CD4-positive, CD25-positive, alpha-beta regulatory T cell (primary cell): Measurements from ENCODE around the gene ABHD6. TPM values are rescaled to one million over a fixed set of nuclear protein-coding genes. Genes with fewer than 3 reads are reported as not detected.
"Not testable (repeated sequence)": the region's sequence is repeated elsewhere in the genome, so short reads cannot be mapped to it uniquely, and the experiment has no call there.

ENCODE experiments used
- ATAC-seq, 2 donors: fragments of 150-1000 bp; cut with Tn5 transposase; one replicate each; pipeline ENCODE4 v1.10.0; 2021; ENCODE audit warnings: low read depth in 2 of 2, moderate number of reproducible peaks in 2 of 2, moderate library complexity in 1 of 2
- DNase-seq, 3 donors: peaks; one replicate each; pipeline versions ENCODE4 v3.0.0 to v3.0.0-alpha.2; 2012 to 2022; ENCODE audit warnings: mixed read lengths in 1 of 3
- H3K27ac ChIP-seq: one replicate; pipeline ENCODE4 v1.7.0; 2013; ENCODE audit warnings: mild to moderate bottlenecking, low read length; ENCODE audit not compliant: insufficient read depth, poor library complexity, severe bottlenecking
- H3K27me3 ChIP-seq: one replicate; pipeline ENCODE4 v1.7.0; 2013; ENCODE audit warnings: low read length; ENCODE audit not compliant: control insufficient read depth, insufficient read depth
- H3K36me3 ChIP-seq: one replicate; pipeline ENCODE4 v1.7.0; 2013; ENCODE audit warnings: mild to moderate bottlenecking, low read length, moderate library complexity; ENCODE audit not compliant: control insufficient read depth, insufficient read depth
- H3K4me1 ChIP-seq: 2 replicates; pipeline ENCODE4 v1.7.0; 2013; ENCODE audit warnings: mild to moderate bottlenecking, low read length; ENCODE audit not compliant: insufficient read depth, control insufficient read depth, poor library complexity, severe bottlenecking
- H3K4me3 ChIP-seq: one replicate; pipeline ENCODE4 v1.7.0; 2013; ENCODE audit warnings: low read depth, mild to moderate bottlenecking, low read length, moderate library complexity
- H3K9me3 ChIP-seq, 2 experiments: 1 replicate in 1 of 2; 2 replicates in 1 of 2; pipeline ENCODE4 v1.7.0; 2013; ENCODE audit warnings: low read length in 2 of 2, mild to moderate bottlenecking in 1 of 2, moderate library complexity in 1 of 2; ENCODE audit not compliant: control insufficient read depth in 2 of 2
- H3K27ac Mint-ChIP-seq, 3 donors: one replicate each; pipeline ENCODE4 v1.8.0; 2020 to 2022; ENCODE audit warnings: mild to moderate bottlenecking in 3 of 3, mixed read lengths in 3 of 3, moderate library complexity in 2 of 3
- H3K27me3 Mint-ChIP-seq: one replicate; pipeline ENCODE4 v1.8.0; 2022; ENCODE audit warnings: mild to moderate bottlenecking, mixed read lengths
- H3K36me3 Mint-ChIP-seq: one replicate; pipeline ENCODE4 v1.8.0; 2020; ENCODE audit warnings: mixed read lengths
- H3K4me1 Mint-ChIP-seq, 4 donors: one replicate each; pipeline ENCODE4 v1.8.0; 2020 to 2022; ENCODE audit warnings: mixed read lengths in 4 of 4, mild to moderate bottlenecking in 1 of 4
- H3K4me3 Mint-ChIP-seq, 4 donors: one replicate each; pipeline ENCODE4 v1.8.0; 2020 to 2022; ENCODE audit warnings: mild to moderate bottlenecking in 4 of 4, mixed read lengths in 4 of 4, moderate library complexity in 3 of 4
- H3K9me3 Mint-ChIP-seq, 7 donors: one replicate each; pipeline ENCODE4 v1.8.0; 2020 to 2022; ENCODE audit warnings: mixed read lengths in 7 of 7, mild to moderate bottlenecking in 3 of 7, moderate library complexity in 2 of 7
- polyA plus RNA-seq, 4 donors: library from polyadenylated mRNA; unstranded; fragments of 300-500 nt; fragmentation: Illumina TruSeq; gene quantifications; one replicate each; pipeline ENCODE4 v1.2.3, GENCODE V29; 2021
- total RNA-seq: library from RNA; stranded (reverse); gene quantifications from one replicate; pipeline ENCODE4 v1.2.3, GENCODE V29; 2022

ABHD6 gene
- total and polyA plus RNA-seq, 5 donors from 2014 or later, result 3.8 to 7.8 (median 4.7) TPM

DNA sequence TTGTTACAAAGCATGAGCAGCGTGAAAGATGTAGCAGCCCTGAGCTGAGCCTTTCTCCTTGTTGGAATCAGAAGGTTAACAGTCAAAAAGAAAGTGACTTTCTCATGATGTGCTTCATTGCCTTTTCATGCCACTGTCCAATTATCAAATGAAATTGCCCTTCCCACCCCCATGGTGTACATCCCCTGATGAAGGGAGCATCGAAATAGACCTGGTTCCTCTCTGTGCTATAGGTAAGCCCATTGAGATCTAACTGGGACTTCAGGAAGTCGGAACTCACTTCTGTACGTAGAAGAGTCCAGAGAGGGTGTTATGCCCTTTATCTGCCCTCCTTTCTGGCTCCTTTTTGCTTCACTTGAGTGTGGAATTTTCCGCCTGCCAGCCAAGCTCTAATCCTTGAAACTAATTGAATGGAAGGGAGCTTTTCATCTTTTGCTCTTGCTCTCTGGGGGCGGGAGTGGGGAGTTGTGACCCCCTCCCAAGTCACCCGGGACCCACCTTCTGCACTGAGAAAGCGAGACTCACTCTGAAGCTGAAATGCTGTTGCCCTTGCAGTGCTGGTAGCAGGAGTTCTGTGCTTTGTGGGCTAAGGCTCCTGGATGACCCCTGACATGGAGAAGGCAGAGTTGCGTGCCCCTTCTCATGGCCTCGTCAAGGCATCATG, 20.9 kb downstream of the ABHD6 start:
- Mint-ChIP-seq H3K4me1 (peaks cover 0 to 11% (median 2%) of the 10 kb centered on the region in 4 donors), H3K4me3 (no peak overlapping the region), H3K36me3 (peaks cover 30% of the 10 kb centered on the region), H3K27ac (no peak overlapping the region), H3K27me3 (no peaks in the 10 kb centered on the region), H3K9me3 (peaks cover 0 to 1% (median 0%) of the 10 kb centered on the region in 7 donors)
- Histone ChIP-seq H3K36me3 (no peaks in the 10 kb centered on the region), H3K27me3 (no peaks in the 10 kb centered on the region), H3K4me1 (no peaks in the 10 kb centered on the region), H3K4me3 (no peak overlapping the region), H3K9me3 (no peaks in the 10 kb centered on the region), H3K27ac (no peak overlapping the region)
- DNase-seq (no peak), ATAC-seq (no peak)

DNA sequence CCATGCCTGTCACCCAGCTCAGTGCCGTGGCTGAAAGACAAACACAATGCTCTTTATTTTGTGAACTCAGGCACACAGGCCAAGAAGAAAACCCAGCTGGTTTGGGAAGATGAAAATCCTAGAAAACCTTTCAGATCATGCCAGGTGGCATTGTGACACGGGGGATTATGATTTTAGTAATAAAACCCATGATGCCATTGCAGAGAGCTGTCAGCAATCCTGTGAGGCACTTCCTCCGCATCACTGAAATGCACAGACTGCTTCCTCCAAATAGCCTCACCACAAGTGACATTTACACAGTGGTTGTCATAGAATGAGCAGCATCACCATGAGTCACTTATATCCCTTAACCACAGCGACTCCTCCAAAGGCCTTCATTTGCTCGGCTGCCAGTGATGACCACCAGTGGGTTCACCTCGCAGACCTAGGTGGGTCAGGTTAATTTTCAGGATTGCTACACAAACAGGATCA, 22.7 kb downstream of the ABHD6 start:
- no peak overlapping the region for H3K4me3 ChIP-seq
- DNase-seq, result peak in 1 of 3 donors; percentile 46
- H3K4me3 Mint-ChIP-seq, result no peak overlapping the region
- no peaks in the 10 kb centered on the region for H3K9me3 ChIP-seq
- peaks cover 0 to 1% (median 0%) of the 10 kb centered on the region in 7 donors for H3K9me3 Mint-ChIP-seq
- H3K27ac Mint-ChIP-seq, result no peak overlapping the region
- H3K27me3 ChIP-seq, result no peaks in the 10 kb centered on the region
- H3K36me3 Mint-ChIP-seq, result peaks cover 27% of the 10 kb centered on the region
- H3K27ac ChIP-seq, result no peak overlapping the region
- peaks cover 0 to 11% (median 2%) of the 10 kb centered on the region in 4 donors for H3K4me1 Mint-ChIP-seq
- H3K4me1 ChIP-seq, result no peaks in the 10 kb centered on the region
- ATAC-seq, result peak in 1 of 2 donors; percentile 66
- no peaks in the 10 kb centered on the region for H3K36me3 ChIP-seq
- no peaks in the 10 kb centered on the region for H3K27me3 Mint-ChIP-seq

DNA sequence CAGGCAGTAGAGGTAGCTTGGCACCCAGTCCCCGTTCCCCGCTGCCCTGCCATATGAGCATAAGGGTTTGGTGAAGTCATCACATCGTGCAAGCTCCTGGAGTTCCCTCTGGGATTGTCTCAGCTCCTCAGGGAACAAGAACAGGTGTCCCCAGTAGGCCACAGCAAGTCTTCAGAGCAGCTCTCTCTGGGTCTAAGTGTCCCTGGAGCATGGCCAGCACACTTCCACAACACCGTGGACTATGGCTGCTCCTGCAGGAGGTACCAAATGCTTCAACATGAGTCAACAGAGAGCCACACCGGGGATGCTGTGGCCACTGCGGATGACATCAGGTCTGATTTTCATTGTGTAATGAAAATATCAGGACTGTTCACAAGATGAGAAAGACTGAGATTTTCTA, 23.1 kb downstream of the ABHD6 start:
- ATAC-seq, result no peak
- no peak for DNase-seq
- H3K27ac Mint-ChIP-seq, result no peak overlapping the region
- no peak overlapping the region for H3K4me3 ChIP-seq
- H3K36me3 ChIP-seq, result no peaks in the 10 kb centered on the region
- no peaks in the 10 kb centered on the region for H3K27me3 Mint-ChIP-seq
- peaks cover 27% of the 10 kb centered on the region for H3K36me3 Mint-ChIP-seq
- peaks cover 0 to 1% (median 0%) of the 10 kb centered on the region in 7 donors for H3K9me3 Mint-ChIP-seq
- no peaks in the 10 kb centered on the region for H3K27me3 ChIP-seq
- no peaks in the 10 kb centered on the region for H3K4me1 ChIP-seq
- H3K4me3 Mint-ChIP-seq, result no peak overlapping the region
- H3K27ac ChIP-seq, result no peak overlapping the region
- H3K4me1 Mint-ChIP-seq, result peaks cover 0 to 11% (median 2%) of the 10 kb centered on the region in 4 donors
- H3K9me3 ChIP-seq, result no peaks in the 10 kb centered on the region

DNA sequence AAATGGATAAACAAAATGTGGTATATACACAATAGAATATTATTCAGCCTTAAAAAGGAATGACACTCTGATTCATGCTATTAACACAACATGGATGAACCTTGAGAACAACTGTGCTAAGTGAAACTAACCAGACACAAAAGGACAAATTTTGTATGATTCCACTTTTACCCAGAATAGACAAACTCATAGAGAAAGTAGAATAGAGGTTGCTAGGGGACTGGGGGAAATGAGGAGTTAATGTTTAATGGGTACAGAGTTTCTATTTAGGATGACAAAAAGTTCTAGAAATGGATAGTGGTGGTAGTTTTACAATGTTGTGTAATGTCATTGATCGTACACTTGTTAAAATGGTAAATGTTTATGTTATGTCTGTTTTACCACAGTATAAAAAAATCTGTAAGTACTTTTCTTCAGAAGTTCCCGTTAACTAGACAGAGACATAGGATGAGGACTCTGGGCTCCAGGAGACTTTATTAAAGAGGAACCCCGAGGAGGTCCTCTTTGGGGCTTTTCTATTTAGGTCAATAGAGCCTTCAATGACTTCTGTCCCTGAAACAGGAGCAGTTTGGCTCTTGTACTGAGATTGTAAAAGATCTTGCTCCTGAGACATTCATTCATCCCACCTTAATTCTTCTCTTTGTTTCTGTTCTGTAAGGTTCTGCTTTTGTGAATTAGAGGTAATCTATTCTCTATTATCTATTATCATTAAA, 24.5 kb downstream of the ABHD6 start:
- no peak for DNase-seq
- H3K36me3 ChIP-seq, result no peaks in the 10 kb centered on the region
- Mint-ChIP-seq H3K27me3 (no peaks in the 10 kb centered on the region), H3K4me3 (no peak overlapping the region), H3K9me3 (no peaks in the 10 kb centered on the region), H3K36me3 (peaks cover 26% of the 10 kb centered on the region), H3K4me1 (peaks cover 0 to 4% (median 2%) of the 10 kb centered on the region in 4 donors), H3K27ac (peak overlapping the region in 1 of 3 donors; percentile 60)
- H3K4me1 ChIP-seq, result no peaks in the 10 kb centered on the region
- no peaks in the 10 kb centered on the region for H3K9me3 ChIP-seq
- no peak overlapping the region for H3K27ac ChIP-seq
- no peaks in the 10 kb centered on the region for H3K27me3 ChIP-seq
- ATAC-seq, result no peak
- H3K4me3 ChIP-seq, result no peak overlapping the region

DNA sequence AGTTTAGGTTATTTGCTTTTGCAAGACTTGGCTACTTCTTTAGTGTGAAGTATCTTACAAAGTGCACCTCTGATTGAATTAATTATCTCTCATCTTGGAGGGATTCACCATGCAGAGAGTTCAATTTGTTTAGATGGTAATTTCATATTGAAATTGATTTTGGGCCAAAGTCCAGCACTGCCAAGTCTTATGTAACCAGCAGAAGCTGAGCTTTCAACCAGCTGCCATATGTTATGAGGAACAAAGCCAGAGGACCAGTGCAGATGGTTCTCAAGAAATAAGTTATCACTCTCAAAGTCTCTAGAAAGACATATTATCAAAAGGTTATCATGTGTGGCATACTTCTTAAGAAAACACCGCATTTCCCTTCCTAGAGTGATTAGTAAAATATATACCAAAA, 29.0 kb downstream of the ABHD6 start:
- peaks cover 0 to 6% (median 0%) of the 10 kb centered on the region in 4 donors for H3K4me1 Mint-ChIP-seq
- Histone ChIP-seq H3K36me3 (no peaks in the 10 kb centered on the region), H3K27me3 (no peaks in the 10 kb centered on the region), H3K4me1 (no peaks in the 10 kb centered on the region), H3K9me3 (no peaks in the 10 kb centered on the region), H3K4me3 (no peak overlapping the region), H3K27ac (no peak overlapping the region)
- H3K27me3 Mint-ChIP-seq, result no peaks in the 10 kb centered on the region
- DNase-seq (no peak), ATAC-seq (no peak)
- no peak overlapping the region for H3K27ac Mint-ChIP-seq
- H3K9me3 Mint-ChIP-seq, result no peaks in the 10 kb centered on the region
- peaks cover 28% of the 10 kb centered on the region for H3K36me3 Mint-ChIP-seq
- H3K4me3 Mint-ChIP-seq, result no peak overlapping the region

DNA sequence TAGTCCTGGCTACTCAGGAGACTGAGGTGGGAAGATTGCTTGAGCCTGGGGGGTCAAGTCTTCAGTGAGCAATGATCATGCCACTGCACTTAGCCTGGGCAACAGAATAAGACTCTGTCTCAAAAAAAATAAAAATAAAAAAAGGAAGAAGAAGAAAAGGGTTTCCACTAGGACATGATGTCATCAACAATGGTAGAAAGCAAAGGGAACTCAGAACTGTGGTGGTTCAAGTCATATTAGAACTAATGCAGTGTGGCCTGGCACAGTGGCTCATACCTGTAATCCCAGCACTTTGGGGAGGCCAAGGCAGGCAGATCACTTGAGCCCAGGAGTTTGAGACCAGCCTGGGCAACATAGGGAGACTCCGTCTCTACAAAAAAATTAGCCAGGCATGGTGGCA, 30.0 kb downstream of the ABHD6 start:
- not testable (repeated sequence) for H3K4me1 Mint-ChIP-seq, H3K9me3 ChIP-seq, DNase-seq, H3K4me3 Mint-ChIP-seq, H3K27me3 ChIP-seq, H3K27ac Mint-ChIP-seq, H3K36me3 ChIP-seq, H3K27ac ChIP-seq, H3K27me3 Mint-ChIP-seq, H3K4me1 ChIP-seq, H3K4me3 ChIP-seq, H3K9me3 Mint-ChIP-seq, ATAC-seq
- peaks cover 28% of the 10 kb centered on the region for H3K36me3 Mint-ChIP-seq

DNA sequence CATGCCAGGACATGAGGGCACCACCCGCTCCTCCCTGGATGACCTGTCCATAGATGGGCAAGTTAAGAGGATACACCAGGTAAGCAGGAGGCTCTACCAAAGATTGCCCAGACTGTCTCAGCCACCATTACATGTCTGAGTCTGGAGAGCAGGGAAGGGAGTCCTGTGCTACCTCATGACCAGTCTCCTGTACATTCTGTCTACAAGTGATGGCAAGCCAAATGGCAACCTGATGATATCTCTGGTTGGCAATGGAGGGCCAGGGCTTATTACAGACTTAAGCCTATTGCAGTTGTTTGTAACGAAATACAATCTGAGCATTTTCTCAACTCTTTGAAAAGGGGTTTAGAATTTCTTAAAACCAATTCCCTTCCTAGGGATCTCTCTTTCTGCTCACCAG, 31.8 kb downstream of the ABHD6 start:
- no peak overlapping the region for H3K4me3 Mint-ChIP-seq
- H3K36me3 ChIP-seq, result no peaks in the 10 kb centered on the region
- peaks cover 37% of the 10 kb centered on the region for H3K36me3 Mint-ChIP-seq
- no peaks in the 10 kb centered on the region for H3K27me3 Mint-ChIP-seq
- H3K4me1 ChIP-seq, result no peaks in the 10 kb centered on the region
- DNase-seq, result no peak
- no peak overlapping the region for H3K27ac Mint-ChIP-seq
- no peak overlapping the region for H3K27ac ChIP-seq
- peaks cover 0 to 9% (median 0%) of the 10 kb centered on the region in 4 donors for H3K4me1 Mint-ChIP-seq
- ATAC-seq, result no peak
- no peaks in the 10 kb centered on the region for H3K9me3 ChIP-seq
- H3K4me3 ChIP-seq, result no peak overlapping the region
- H3K9me3 Mint-ChIP-seq, result no peaks in the 10 kb centered on the region
- H3K27me3 ChIP-seq, result no peaks in the 10 kb centered on the region
